ENCODE results near the gene NPEPL1.

NPEPL1 gene

GRCh38 chr20:58664883-58665282, 27.7 kb upstream of the NPEPL1 start:
- H2AFZ ChIP-seq (ENCODE audit: low read depth, low read length): no peak overlapping the region
- no peaks in the 10 kb centered on the region for H3K27me3 ChIP-seq (ENCODE audit: insufficient read depth, low read length)
- H3K36me3 ChIP-seq (ENCODE audit: insufficient read depth, low read length): peaks cover 54% of the 10 kb centered on the region
- no peak overlapping the region for H3K4me3 ChIP-seq (ENCODE audit: low read length)
- peaks cover 2% of the 10 kb centered on the region for H3K4me1 ChIP-seq (ENCODE audit: insufficient read depth, low read length)
- no peaks in the 10 kb centered on the region for H3K9me3 ChIP-seq (ENCODE audit: low read length)

GRCh38 chr20:58665606-58666005, 27.0 kb upstream of the NPEPL1 start:
- no peak overlapping the region for H2AFZ ChIP-seq (ENCODE audit: low read depth, low read length)
- no peaks in the 10 kb centered on the region for H3K27me3 ChIP-seq (ENCODE audit: insufficient read depth, low read length)
- no peak overlapping the region for H3K4me3 ChIP-seq (ENCODE audit: low read length)
- no peaks in the 10 kb centered on the region for H3K4me1 ChIP-seq (ENCODE audit: insufficient read depth, low read length)
- peaks cover 59% of the 10 kb centered on the region for H3K36me3 ChIP-seq (ENCODE audit: insufficient read depth, low read length)
- H3K9me3 ChIP-seq (ENCODE audit: low read length): no peaks in the 10 kb centered on the region

GRCh38 chr20:58666702-58667101, 25.9 kb upstream of the NPEPL1 start:
- peaks cover 57% of the 10 kb centered on the region for H3K36me3 ChIP-seq (ENCODE audit: insufficient read depth, low read length)
- no peak overlapping the region for H3K4me3 ChIP-seq (ENCODE audit: low read length)
- H3K4me1 ChIP-seq (ENCODE audit: insufficient read depth, low read length): no peaks in the 10 kb centered on the region
- no peaks in the 10 kb centered on the region for H3K27me3 ChIP-seq (ENCODE audit: insufficient read depth, low read length)
- no peaks in the 10 kb centered on the region for H3K9me3 ChIP-seq (ENCODE audit: low read length)
- no peak overlapping the region for H2AFZ ChIP-seq (ENCODE audit: low read depth, low read length)

GRCh38 chr20:58667975-58668374, 24.6 kb upstream of the NPEPL1 start:
- H3K4me1 ChIP-seq (ENCODE audit: insufficient read depth, low read length): no peaks in the 10 kb centered on the region
- no peaks in the 10 kb centered on the region for H3K27me3 ChIP-seq (ENCODE audit: insufficient read depth, low read length)
- H3K36me3 ChIP-seq (ENCODE audit: insufficient read depth, low read length): peaks cover 52% of the 10 kb centered on the region
- H3K9me3 ChIP-seq (ENCODE audit: low read length): no peaks in the 10 kb centered on the region
- H2AFZ ChIP-seq (ENCODE audit: low read depth, low read length): no peak overlapping the region
- H3K4me3 ChIP-seq (ENCODE audit: low read length): no peak overlapping the region

- no peaks in the 10 kb centered on the region for H3K27me3 ChIP-seq (ENCODE audit: insufficient read depth, low read length)
- no peak overlapping the region for H3K4me3 ChIP-seq (ENCODE audit: low read length)
- no peaks in the 10 kb centered on the region for H3K4me1 ChIP-seq (ENCODE audit: insufficient read depth, low read length)
- H3K36me3 ChIP-seq (ENCODE audit: insufficient read depth, low read length): peaks cover 54% of the 10 kb centered on the region
- no peaks in the 10 kb centered on the region for H3K9me3 ChIP-seq (ENCODE audit: low read length)
- H2AFZ ChIP-seq (ENCODE audit: low read depth, low read length): no peak overlapping the region
Observed at GRCh38 chr20:58668901-58669286, 23.7 kb upstream of the NPEPL1 start.

GRCh38 chr20:58669287-58670006, 23.2 kb upstream of the NPEPL1 start:
- no peaks in the 10 kb centered on the region for H3K4me1 ChIP-seq (ENCODE audit: insufficient read depth, low read length)
- no peaks in the 10 kb centered on the region for H3K27me3 ChIP-seq (ENCODE audit: insufficient read depth, low read length)
- no peak overlapping the region for H3K4me3 ChIP-seq (ENCODE audit: low read length)
- peaks cover 58% of the 10 kb centered on the region for H3K36me3 ChIP-seq (ENCODE audit: insufficient read depth, low read length)
- no peaks in the 10 kb centered on the region for H3K9me3 ChIP-seq (ENCODE audit: low read length)
- no peak overlapping the region for H2AFZ ChIP-seq (ENCODE audit: low read depth, low read length)

GRCh38 chr20:58670102-58670501, 22.5 kb upstream of the NPEPL1 start:
- no peaks in the 10 kb centered on the region for H3K27me3 ChIP-seq (ENCODE audit: insufficient read depth, low read length)
- H3K9me3 ChIP-seq (ENCODE audit: low read length): no peaks in the 10 kb centered on the region
- peaks cover 63% of the 10 kb centered on the region for H3K36me3 ChIP-seq (ENCODE audit: insufficient read depth, low read length)
- no peaks in the 10 kb centered on the region for H3K4me1 ChIP-seq (ENCODE audit: insufficient read depth, low read length)
- no peak overlapping the region for H2AFZ ChIP-seq (ENCODE audit: low read depth, low read length)
- H3K4me3 ChIP-seq (ENCODE audit: low read length): no peak overlapping the region

GRCh38 chr20:58670659-58671058, 21.9 kb upstream of the NPEPL1 start:
- Histone ChIP-seq H3K9me3 (ENCODE audit: low read length) (no peaks in the 10 kb centered on the region), H3K4me1 (ENCODE audit: insufficient read depth, low read length) (no peaks in the 10 kb centered on the region), H2AFZ (ENCODE audit: low read depth, low read length) (no peak overlapping the region), H3K27me3 (ENCODE audit: insufficient read depth, low read length) (no peaks in the 10 kb centered on the region), H3K36me3 (ENCODE audit: insufficient read depth, low read length) (peaks cover 67% of the 10 kb centered on the region), H3K4me3 (ENCODE audit: low read length) (no peak overlapping the region)

- Histone ChIP-seq H3K4me3 (ENCODE audit: low read length) (no peak overlapping the region), H3K27me3 (ENCODE audit: insufficient read depth, low read length) (no peaks in the 10 kb centered on the region), H2AFZ (ENCODE audit: low read depth, low read length) (no peak overlapping the region), H3K4me1 (ENCODE audit: insufficient read depth, low read length) (no peaks in the 10 kb centered on the region), H3K36me3 (ENCODE audit: insufficient read depth, low read length) (peaks cover 75% of the 10 kb centered on the region), H3K9me3 (ENCODE audit: low read length) (no peaks in the 10 kb centered on the region)
Observed at GRCh38 chr20:58673119-58673518, 19.5 kb upstream of the NPEPL1 start.

- H3K9me3 ChIP-seq (ENCODE audit: low read length): no peaks in the 10 kb centered on the region
- no peaks in the 10 kb centered on the region for H3K4me1 ChIP-seq (ENCODE audit: insufficient read depth, low read length)
- H2AFZ ChIP-seq (ENCODE audit: low read depth, low read length): no peak overlapping the region
- no peaks in the 10 kb centered on the region for H3K27me3 ChIP-seq (ENCODE audit: insufficient read depth, low read length)
- H3K36me3 ChIP-seq (ENCODE audit: insufficient read depth, low read length): peaks cover 70% of the 10 kb centered on the region
- no peak overlapping the region for H3K4me3 ChIP-seq (ENCODE audit: low read length)
Observed at GRCh38 chr20:58675146-58675584, 17.4 kb upstream of the NPEPL1 start.

GRCh38 chr20:58675641-58676040, 17.0 kb upstream of the NPEPL1 start:
- Histone ChIP-seq H3K4me1 (ENCODE audit: insufficient read depth, low read length) (no peaks in the 10 kb centered on the region), H3K36me3 (ENCODE audit: insufficient read depth, low read length) (peaks cover 70% of the 10 kb centered on the region), H3K9me3 (ENCODE audit: low read length) (no peaks in the 10 kb centered on the region), H3K4me3 (ENCODE audit: low read length) (no peak overlapping the region), H2AFZ (ENCODE audit: low read depth, low read length) (no peak overlapping the region), H3K27me3 (ENCODE audit: insufficient read depth, low read length) (no peaks in the 10 kb centered on the region)

- H3K36me3 ChIP-seq (ENCODE audit: insufficient read depth, low read length): peaks cover 67% of the 10 kb centered on the region
Observed at GRCh38 chr20:58676161-58676560, 16.4 kb upstream of the NPEPL1 start.

GRCh38 chr20:58677079-58677604, 15.5 kb upstream of the NPEPL1 start:
- no peaks in the 10 kb centered on the region for H3K9me3 ChIP-seq (ENCODE audit: low read length)
- H3K4me1 ChIP-seq (ENCODE audit: insufficient read depth, low read length): no peaks in the 10 kb centered on the region
- no peak overlapping the region for H3K4me3 ChIP-seq (ENCODE audit: low read length)
- peaks cover 62% of the 10 kb centered on the region for H3K36me3 ChIP-seq (ENCODE audit: insufficient read depth, low read length)
- no peak overlapping the region for H2AFZ ChIP-seq (ENCODE audit: low read depth, low read length)
- no peaks in the 10 kb centered on the region for H3K27me3 ChIP-seq (ENCODE audit: insufficient read depth, low read length)

More at GRCh38 chr20:58676161-58676560, 16.4 kb upstream of the NPEPL1 start:
- no peaks in the 10 kb centered on the region for H3K4me1 ChIP-seq (ENCODE audit: insufficient read depth, low read length)
- H2AFZ ChIP-seq (ENCODE audit: low read depth, low read length): no peak overlapping the region
- H3K9me3 ChIP-seq (ENCODE audit: low read length): no peaks in the 10 kb centered on the region
- H3K27me3 ChIP-seq (ENCODE audit: insufficient read depth, low read length): no peaks in the 10 kb centered on the region
- no peak overlapping the region for H3K4me3 ChIP-seq (ENCODE audit: low read length)

- H3K36me3 ChIP-seq (ENCODE audit: insufficient read depth, low read length): peaks cover 60% of the 10 kb centered on the region
- no peak overlapping the region for H3K4me3 ChIP-seq (ENCODE audit: low read length)
- H3K9me3 ChIP-seq (ENCODE audit: low read length): no peaks in the 10 kb centered on the region
- no peak overlapping the region for H2AFZ ChIP-seq (ENCODE audit: low read depth, low read length)
- H3K4me1 ChIP-seq (ENCODE audit: insufficient read depth, low read length): no peaks in the 10 kb centered on the region
- no peaks in the 10 kb centered on the region for H3K27me3 ChIP-seq (ENCODE audit: insufficient read depth, low read length)
Observed at GRCh38 chr20:58677808-58678207, 14.8 kb upstream of the NPEPL1 start.
